Left lung (tissue), 10 donors: ENCODE measurements around the gene DENND1A. TPM values are rescaled to one million over a fixed set of nuclear protein-coding genes. Genes with fewer than 3 reads are reported as not detected.

Source experiments
- ATAC-seq: fragments of 200-7000 bp; cut with Tn5 transposase; one replicate; pipeline ENCODE4 v1.9.1; 2020; ENCODE audit warnings: moderate library complexity
- DNase-seq, 4 donors: peaks; one replicate each; pipeline ENCODE4 v3.0.0-alpha.2; 2013 to 2020
- H3K27ac ChIP-seq, 2 donors: fragments of 200-600 bp; sonication (generic) in 1 of 2; one replicate each; pipeline versions ENCODE4 v1.5.0 to v1.8.0; 2020 to 2021
- H3K27me3 ChIP-seq, 2 donors: fragments of 200-600 bp; sonication (generic) in 1 of 2; one replicate each; pipeline versions ENCODE4 v1.5.0 to v1.8.0; 2020 to 2021
- H3K36me3 ChIP-seq, 2 donors: fragments of 200-600 bp; sonication (generic) in 1 of 2; one replicate each; pipeline versions ENCODE4 v1.5.0 to v1.8.0; 2020 to 2021
- H3K4me1 ChIP-seq, 2 donors: fragments of 200-600 bp; one replicate each; pipeline ENCODE4 v1.8.0; 2021
- H3K4me3 ChIP-seq, 2 donors: fragments of 200-600 bp; sonication (generic) in 1 of 2; one replicate each; pipeline versions ENCODE4 v1.5.0 to v1.8.0; 2020 to 2021; ENCODE audit warnings: mild to moderate bottlenecking in 1 of 2
- H3K9me3 ChIP-seq, 2 donors: fragments of 200-600 bp; sonication (generic) in 1 of 2; one replicate each; pipeline versions ENCODE4 v1.5.0 to v1.8.0; 2020 to 2021
- intact Hi-C, 2 donors: fragments of 100-400 bp; cut with DNase I; formaldehyde crosslinking; loops; one replicate each; pipeline versions ENCODE4 v1.11.2 to v1.14.2; 2022
- polyA plus RNA-seq, 6 donors: library from polyadenylated mRNA; unstranded; fragments of 120-200 nt; gene quantifications; one replicate each; pipeline ENCODE4 v1.2.1, GENCODE V29; 2013; ENCODE audit not compliant: insufficient read length in 6 of 6
- total RNA-seq, 2 donors: library from RNA; stranded (reverse); fragmentation: NEBNext Ultra II Directional; extraction: Animal tissue kit (Norgen Biotek cat#: 25700); gene quantifications; one replicate each; pipeline ENCODE4 v1.2.1, GENCODE V29; 2021
- TF ChIP-seq, protein P1 (sequence below), 2 donors: fragments of 200-600 bp; sonication (generic) in 1 of 2; IDR thresholded peaks; one replicate each; pipeline versions ENCODE4 v1.5.0 to v1.8.0; 2021; ENCODE audit warnings: antibody characterized with exemption in 2 of 2
- donor health status: DM: no; HTN: yes; CAD: no.
- donor health status: DM: no; HTN: no; CAD: no.

Gene DENND1A
- total and polyA plus RNA-seq, 8 donors = 8.3 to 23.2 (median 9.7) TPM

- ATAC-seq (no peak), DNase-seq (no peak)
- H3K27me3 ChIP-seq = no peaks in the 10 kb centered on the region
- peaks cover 0 to 2% of the 10 kb centered on the region in 2 donors for H3K9me3 ChIP-seq
- no peak overlapping the region for H3K4me3 ChIP-seq
- TF ChIP-seq, protein P1, sequence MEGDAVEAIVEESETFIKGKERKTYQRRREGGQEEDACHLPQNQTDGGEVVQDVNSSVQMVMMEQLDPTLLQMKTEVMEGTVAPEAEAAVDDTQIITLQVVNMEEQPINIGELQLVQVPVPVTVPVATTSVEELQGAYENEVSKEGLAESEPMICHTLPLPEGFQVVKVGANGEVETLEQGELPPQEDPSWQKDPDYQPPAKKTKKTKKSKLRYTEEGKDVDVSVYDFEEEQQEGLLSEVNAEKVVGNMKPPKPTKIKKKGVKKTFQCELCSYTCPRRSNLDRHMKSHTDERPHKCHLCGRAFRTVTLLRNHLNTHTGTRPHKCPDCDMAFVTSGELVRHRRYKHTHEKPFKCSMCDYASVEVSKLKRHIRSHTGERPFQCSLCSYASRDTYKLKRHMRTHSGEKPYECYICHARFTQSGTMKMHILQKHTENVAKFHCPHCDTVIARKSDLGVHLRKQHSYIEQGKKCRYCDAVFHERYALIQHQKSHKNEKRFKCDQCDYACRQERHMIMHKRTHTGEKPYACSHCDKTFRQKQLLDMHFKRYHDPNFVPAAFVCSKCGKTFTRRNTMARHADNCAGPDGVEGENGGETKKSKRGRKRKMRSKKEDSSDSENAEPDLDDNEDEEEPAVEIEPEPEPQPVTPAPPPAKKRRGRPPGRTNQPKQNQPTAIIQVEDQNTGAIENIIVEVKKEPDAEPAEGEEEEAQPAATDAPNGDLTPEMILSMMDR (IDR thresholded peaks at IDR 0.05) = no peak
- no peak overlapping the region for H3K27ac ChIP-seq
- intact Hi-C loops = no loop called here
- H3K36me3 ChIP-seq = peaks cover 0 to 4% of the 10 kb centered on the region in 2 donors
- no peaks in the 10 kb centered on the region for H3K4me1 ChIP-seq
Measured at GRCh38 chr9:123657099-123657498, 272.8 kb downstream of the DENND1A start.

DNA sequence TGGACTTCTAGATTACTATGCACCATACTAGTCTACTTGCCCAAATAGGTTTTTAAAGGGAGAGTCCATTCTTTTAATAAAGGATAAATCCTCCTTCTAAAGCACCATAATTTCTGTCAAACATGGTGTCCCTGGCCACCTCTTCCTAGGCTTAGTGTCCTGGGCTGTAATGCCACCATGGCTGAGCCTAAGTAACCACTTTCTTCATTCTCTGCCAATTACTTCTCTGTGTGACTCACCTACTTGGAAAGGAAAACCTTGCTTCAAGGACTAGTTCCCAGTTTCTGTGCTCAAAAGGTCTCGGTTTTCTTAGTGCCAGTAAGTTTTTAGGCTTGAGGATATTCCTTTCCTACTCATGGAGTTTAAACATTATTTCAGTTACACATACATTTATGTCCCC, 273.4 kb downstream of the DENND1A start:
- no peak overlapping the region for H3K4me3 ChIP-seq
- H3K27me3 ChIP-seq = no peaks in the 10 kb centered on the region
- no peak overlapping the region for H3K27ac ChIP-seq
- H3K4me1 ChIP-seq = no peaks in the 10 kb centered on the region
- no peak for DNase-seq
- no peaks in the 10 kb centered on the region for H3K36me3 ChIP-seq
- intact Hi-C loops = no loop called here
- TF ChIP-seq, protein P1 (IDR thresholded peaks at IDR 0.05) = no peak
- no peaks in the 10 kb centered on the region for H3K9me3 ChIP-seq
- peak; percentile 91 for ATAC-seq

DNA sequence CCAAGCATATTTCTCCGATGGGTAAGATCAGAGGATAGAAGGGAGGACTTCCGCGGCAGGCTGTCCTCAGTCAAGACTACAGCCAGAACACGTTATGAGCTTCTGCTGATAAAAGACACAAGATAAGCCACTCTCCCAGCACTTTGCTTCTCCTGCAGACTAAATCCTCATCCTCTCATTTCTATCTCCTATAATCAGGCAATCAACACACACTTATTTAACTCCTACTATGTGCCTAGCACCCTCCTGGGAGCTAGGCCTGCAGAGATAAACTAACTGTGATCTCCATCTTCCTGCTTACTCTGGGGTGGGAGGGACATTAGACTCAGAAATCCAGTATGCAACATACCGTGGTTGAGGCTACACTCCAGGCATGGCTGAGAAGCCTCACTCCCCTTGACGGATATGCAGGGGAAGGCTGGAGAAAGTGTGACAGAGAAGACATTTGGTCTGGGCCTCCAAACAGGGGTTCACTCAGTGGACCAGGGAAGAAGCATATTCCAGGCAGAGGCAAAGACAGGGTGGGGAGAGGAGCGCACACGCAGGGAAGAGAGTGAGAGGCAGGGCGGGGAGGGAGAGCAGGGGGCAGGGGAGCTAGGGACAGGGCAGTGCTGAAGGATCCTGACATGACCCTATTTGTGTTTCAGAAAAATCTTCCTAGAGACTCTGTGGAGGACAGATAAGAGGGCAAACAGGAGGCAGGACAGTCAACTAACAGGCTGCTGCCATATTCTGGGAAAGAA, 274.1 kb downstream of the DENND1A start:
- Histone ChIP-seq H3K4me3 (no peak overlapping the region), H3K36me3 (no peaks in the 10 kb centered on the region), H3K27ac (no peak overlapping the region), H3K4me1 (no peaks in the 10 kb centered on the region), H3K27me3 (no peaks in the 10 kb centered on the region), H3K9me3 (no peaks in the 10 kb centered on the region)
- intact Hi-C loops = no loop called here
- TF ChIP-seq, protein P1 (IDR thresholded peaks at IDR 0.05) = no peak
- ATAC-seq (no peak), DNase-seq (no peak)

GRCh38 chr9:123654994-123655637, 274.8 kb downstream of the DENND1A start:
- no peaks in the 10 kb centered on the region for H3K4me1 ChIP-seq
- no peaks in the 10 kb centered on the region for H3K9me3 ChIP-seq
- ATAC-seq (no peak), DNase-seq (no peak)
- H3K27ac ChIP-seq = no peak overlapping the region
- TF ChIP-seq, protein P1 (IDR thresholded peaks at IDR 0.05) = no peak
- H3K4me3 ChIP-seq = no peak overlapping the region
- H3K36me3 ChIP-seq = no peaks in the 10 kb centered on the region
- intact Hi-C loops = no loop called here
- no peaks in the 10 kb centered on the region for H3K27me3 ChIP-seq

DNA sequence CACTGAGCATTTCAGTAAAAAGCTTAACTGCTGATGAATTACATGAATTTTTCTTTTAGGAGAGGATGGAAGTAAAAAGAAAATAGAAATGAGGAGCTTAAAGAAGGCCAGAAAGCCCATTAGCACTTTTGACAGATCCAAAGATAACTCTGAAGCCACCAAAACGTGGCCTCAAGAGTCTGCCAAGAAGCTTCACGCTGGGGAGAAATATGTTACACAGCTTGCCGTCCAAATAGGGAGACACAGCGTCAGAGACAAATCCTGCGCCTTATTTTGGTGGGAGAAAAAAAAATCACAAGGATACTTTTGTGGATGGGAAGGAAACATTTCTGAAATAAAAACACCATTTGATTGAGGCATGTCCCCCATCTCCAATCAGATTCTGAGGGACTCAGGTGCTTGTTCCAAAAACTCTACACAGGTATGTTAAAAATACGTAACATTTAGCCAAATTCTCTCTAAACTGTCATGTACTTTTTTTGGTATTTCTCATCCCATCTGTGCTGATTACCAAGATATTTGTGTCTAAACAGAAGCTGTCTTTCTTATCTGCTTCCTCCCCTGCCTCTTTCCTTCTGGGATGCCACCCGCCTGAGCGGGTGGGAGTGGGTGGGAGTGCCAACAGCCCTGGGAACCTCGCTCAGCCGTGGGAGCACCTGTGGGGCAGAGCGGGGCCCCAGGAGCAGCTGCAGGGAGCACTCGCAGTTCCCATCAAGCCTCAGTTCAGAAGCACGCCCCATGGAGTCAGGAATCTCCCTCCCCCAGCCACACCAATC, 275.5 kb downstream of the DENND1A start:
- no peaks in the 10 kb centered on the region for H3K27me3 ChIP-seq
- TF ChIP-seq, protein P1 (IDR thresholded peaks at IDR 0.05) = no peak
- H3K27ac ChIP-seq = no peak overlapping the region
- no peaks in the 10 kb centered on the region for H3K4me1 ChIP-seq
- no peak for DNase-seq
- ATAC-seq = no peak
- no peaks in the 10 kb centered on the region for H3K9me3 ChIP-seq
- intact Hi-C loops = no loop called here
- H3K4me3 ChIP-seq = no peak overlapping the region
- no peaks in the 10 kb centered on the region for H3K36me3 ChIP-seq
